HepG2 (cell line): ENCODE results near the gene NDC80. TPM values are rescaled to one million over a fixed set of nuclear protein-coding genes. Genes with fewer than 3 reads are reported as not detected.
A peak's percentile ranks its signal among the peaks of the same experiment; 100 is the strongest.

Experiments used
- DNMT3B ChIP-seq: conservative IDR thresholded peaks from 2 replicates; pipeline ENCODE4 v1.6.1; 2016; ENCODE audit warnings: missing biosample characterization, control low read depth
- EHMT2 ChIP-seq: fragments of 200-600 bp; sonication (generic); IDR thresholded peaks from 2 replicates; pipeline ENCODE4 v1.7.0; 2017; ENCODE audit warnings: antibody characterized with exemption, low read depth, low read length, borderline replicate concordance
- ESRRA ChIP-seq: sonication (generic); formaldehyde crosslinking; IDR thresholded peaks from 2 replicates; pipeline ENCODE4 v1.5.1; 2020; ENCODE audit warnings: mild to moderate bottlenecking, low read depth, missing genetic modification reagents
- MTF1 ChIP-seq: sonication (generic); formaldehyde crosslinking; IDR thresholded peaks from 2 replicates; pipeline ENCODE4 v1.5.0; 2020; ENCODE audit warnings: missing genetic modification reagents
- MZF1 ChIP-seq: sonication (generic); formaldehyde crosslinking; IDR thresholded peaks from 2 replicates; pipeline ENCODE4 v1.8.1; 2023; ENCODE audit warnings: mild to moderate bottlenecking, missing genetic modification reagents, borderline replicate concordance
- PAWR ChIP-seq: sonication (generic); formaldehyde crosslinking; IDR thresholded peaks from 2 replicates; pipeline ENCODE4 v1.4.0; 2020; ENCODE audit warnings: missing genetic modification reagents, mild to moderate bottlenecking, borderline replicate concordance
- RORA ChIP-seq: sonication (generic); formaldehyde crosslinking; IDR thresholded peaks from 2 replicates; pipeline ENCODE4 v1.5.0; 2020; ENCODE audit warnings: mild to moderate bottlenecking, missing genetic modification reagents, moderate library complexity
- SIN3B ChIP-seq: fragments of 150-350 bp; IDR thresholded peaks from 2 replicates; pipeline ENCODE4 v1.6.1; 2014; ENCODE audit warnings: low read length
- SMAD1 ChIP-seq: sonication (generic); formaldehyde crosslinking; IDR thresholded peaks from 2 replicates; pipeline ENCODE4 v1.4.0; 2020; ENCODE audit warnings: missing genetic modification reagents, low read depth, mild to moderate bottlenecking, borderline replicate concordance
- SMC3 ChIP-seq: IDR thresholded peaks from 2 replicates; pipeline ENCODE4 v1.6.1; 2011; ENCODE audit warnings: low read length, improper control_type of control experiment
- TCF12 ChIP-seq, 2 experiments: fragments of 450-650 bp in 1 of 2; sonication (generic) in 1 of 2; formaldehyde crosslinking in 1 of 2; IDR thresholded peaks; 2 replicates each; pipeline versions ENCODE4 v1.6.1 to v1.8.0; 2017 to 2022; ENCODE audit warnings: antibody characterized with exemption in 1 of 2, mild to moderate bottlenecking in 1 of 2, missing genetic modification reagents in 1 of 2, moderate library complexity in 1 of 2
- THAP8 ChIP-seq: sonication (generic); formaldehyde crosslinking; IDR thresholded peaks from 2 replicates; pipeline ENCODE4 v1.5.1; 2020; ENCODE audit warnings: missing genetic modification reagents, mild to moderate bottlenecking, borderline replicate concordance
- ZNF12 ChIP-seq: sonication (generic); formaldehyde crosslinking; IDR thresholded peaks from 2 replicates; pipeline ENCODE4 v1.5.0; 2020; ENCODE audit warnings: missing genetic modification reagents
- ZNF430 ChIP-seq: sonication (generic); formaldehyde crosslinking; IDR thresholded peaks from 2 replicates; pipeline ENCODE4 v1.9.0; 2021; ENCODE audit warnings: mild to moderate bottlenecking, missing genetic modification reagents
- ZNF556 ChIP-seq: sonication (generic); formaldehyde crosslinking; IDR thresholded peaks from 2 replicates; pipeline ENCODE4 v1.4.0; 2020; ENCODE audit warnings: mild to moderate bottlenecking, missing genetic modification reagents, borderline replicate concordance
- ZNF703 ChIP-seq: sonication (generic); formaldehyde crosslinking; IDR thresholded peaks from 2 replicates; pipeline ENCODE4 v1.5.1; 2020; ENCODE audit warnings: missing genetic modification reagents, mild to moderate bottlenecking, moderate library complexity, borderline replicate concordance
- ZNF775 ChIP-seq: sonication (generic); formaldehyde crosslinking; IDR thresholded peaks from 2 replicates; pipeline ENCODE4 v1.4.0; 2020; ENCODE audit warnings: missing genetic modification reagents, mild to moderate bottlenecking, moderate library complexity, borderline replicate concordance
- ZNF800 ChIP-seq: sonication (generic); formaldehyde crosslinking; IDR thresholded peaks from 2 replicates; pipeline ENCODE4 v1.4.0; 2020; ENCODE audit warnings: missing genetic modification reagents
- ZNF878 ChIP-seq: sonication (generic); formaldehyde crosslinking; IDR thresholded peaks from 2 replicates; pipeline ENCODE4 v1.8.1; 2023; ENCODE audit warnings: mild to moderate bottlenecking, missing genetic modification reagents, moderate library complexity
- polyA plus RNA-seq, 8 experiments: library from polyadenylated mRNA; depleted of rRNA in 3 of 8; stranded (reverse) in 7 of 8; unstranded in 1 of 8; fragments of >200 nt; fragmentation: Illumina TruSeq in 4 of 8; extraction: Trizol in 4 of 8; gene quantifications; 2 replicates each; pipeline versions ENCODE4 v1.2.1 to v1.2.3, GENCODE V29; 2011 to 2016; ENCODE audit warnings: low read depth in 4 of 8, missing spikeins in 1 of 8, mixed read lengths in 1 of 8; ENCODE audit not compliant: insufficient read depth in 1 of 8
- total RNA-seq, 5 experiments: library from RNA; depleted of rRNA; stranded (reverse); fragments of >200 nt; fragmentation: Illumina TruSeq; extraction: Trizol; gene quantifications; 2 replicates each; pipeline ENCODE4 v1.2.3, GENCODE V29; 2016; ENCODE audit warnings: low read depth in 1 of 5
- TF ChIP-seq, protein P1 (sequence below): sonication (generic); formaldehyde crosslinking; IDR thresholded peaks from 2 replicates; pipeline ENCODE4 v1.4.0; 2020; ENCODE audit warnings: missing genetic modification reagents, borderline replicate concordance
- TF ChIP-seq, protein P2 (sequence below): sonication (generic); formaldehyde crosslinking; IDR thresholded peaks from 2 replicates; pipeline ENCODE4 v1.8.1; 2023; ENCODE audit warnings: mild to moderate bottlenecking, missing genetic modification reagents

NDC80 gene
- total and polyA plus RNA-seq, 2 of the 13 experiments (the other 11 are each of a cell fraction or from before 2014, with no cell fraction given): 9.6 to 33.0 TPM

DNA sequence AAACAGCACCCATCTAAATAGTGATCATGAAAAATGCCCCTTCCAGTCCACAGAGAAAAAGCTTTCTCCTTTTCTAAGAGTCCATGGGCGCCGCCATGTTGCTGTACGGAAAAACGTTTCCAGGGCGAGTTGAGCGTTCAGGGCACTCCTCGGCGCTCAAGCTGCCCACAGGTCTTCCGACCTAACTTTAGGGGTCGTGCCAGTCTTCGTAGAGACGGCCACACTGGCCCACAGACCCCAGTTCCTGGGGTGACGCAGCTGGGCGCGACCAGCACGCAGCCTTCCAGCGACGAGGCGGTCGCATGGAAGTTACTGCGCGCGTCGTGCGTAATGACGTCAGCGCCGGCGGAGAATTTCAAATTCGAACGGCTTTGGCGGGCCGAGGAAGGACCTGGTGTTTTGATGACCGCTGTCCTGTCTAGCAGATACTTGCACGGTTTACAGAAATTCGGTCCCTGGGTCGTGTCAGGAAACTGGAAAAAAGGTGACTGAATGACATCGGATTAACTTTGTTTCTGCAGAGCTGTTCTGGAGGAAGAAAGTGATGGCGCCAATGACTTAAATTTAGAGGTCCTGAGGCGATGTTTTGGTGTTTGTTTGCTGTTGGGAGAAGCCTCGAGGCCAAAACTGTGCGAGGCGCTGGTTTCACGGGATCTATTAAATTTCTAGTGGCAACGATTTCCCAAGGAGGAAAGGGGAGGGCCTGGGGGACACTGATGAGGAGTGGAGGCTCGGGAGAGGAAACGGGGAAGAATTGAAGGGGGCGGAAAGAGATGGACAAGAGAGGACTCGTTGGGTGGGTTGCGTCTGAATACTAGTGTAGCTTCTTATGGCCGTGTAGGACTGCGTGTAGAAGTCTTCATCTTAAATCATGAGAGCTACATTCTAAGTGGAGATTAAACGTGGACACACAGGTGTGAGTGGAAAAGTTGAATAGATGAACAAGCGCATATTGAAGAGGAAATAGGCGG, at the start of gene NDC80, which contains the start of gene METTL4 (continued):
- TF ChIP-seq, protein P1, sequence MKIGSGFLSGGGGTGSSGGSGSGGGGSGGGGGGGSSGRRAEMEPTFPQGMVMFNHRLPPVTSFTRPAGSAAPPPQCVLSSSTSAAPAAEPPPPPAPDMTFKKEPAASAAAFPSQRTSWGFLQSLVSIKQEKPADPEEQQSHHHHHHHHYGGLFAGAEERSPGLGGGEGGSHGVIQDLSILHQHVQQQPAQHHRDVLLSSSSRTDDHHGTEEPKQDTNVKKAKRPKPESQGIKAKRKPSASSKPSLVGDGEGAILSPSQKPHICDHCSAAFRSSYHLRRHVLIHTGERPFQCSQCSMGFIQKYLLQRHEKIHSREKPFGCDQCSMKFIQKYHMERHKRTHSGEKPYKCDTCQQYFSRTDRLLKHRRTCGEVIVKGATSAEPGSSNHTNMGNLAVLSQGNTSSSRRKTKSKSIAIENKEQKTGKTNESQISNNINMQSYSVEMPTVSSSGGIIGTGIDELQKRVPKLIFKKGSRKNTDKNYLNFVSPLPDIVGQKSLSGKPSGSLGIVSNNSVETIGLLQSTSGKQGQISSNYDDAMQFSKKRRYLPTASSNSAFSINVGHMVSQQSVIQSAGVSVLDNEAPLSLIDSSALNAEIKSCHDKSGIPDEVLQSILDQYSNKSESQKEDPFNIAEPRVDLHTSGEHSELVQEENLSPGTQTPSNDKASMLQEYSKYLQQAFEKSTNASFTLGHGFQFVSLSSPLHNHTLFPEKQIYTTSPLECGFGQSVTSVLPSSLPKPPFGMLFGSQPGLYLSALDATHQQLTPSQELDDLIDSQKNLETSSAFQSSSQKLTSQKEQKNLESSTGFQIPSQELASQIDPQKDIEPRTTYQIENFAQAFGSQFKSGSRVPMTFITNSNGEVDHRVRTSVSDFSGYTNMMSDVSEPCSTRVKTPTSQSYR: no peak
- TF ChIP-seq ZNF775 (CRISPR knock-in tag) (no peak), ESRRA (no peak; the same call in 1 of the 2 replicates), SMAD1 (CRISPR knock-in tag) (no peak), TCF12 (IDR thresholded peaks at IDR 0.05) (no peak), TCF12 (CRISPR knock-in tag; IDR thresholded peaks at IDR 0.05) (no peak), PAWR (CRISPR knock-in tag) (no peak), ZNF703 (CRISPR knock-in tag) (peak; percentile 73; the same call in 1 of the 2 replicates), DNMT3B (no peak), SIN3B (peak; percentile 97), ZNF12 (CRISPR knock-in tag) (no peak), ZNF878 (peak; percentile 98), ZNF556 (CRISPR knock-in tag) (no peak), MTF1 (CRISPR knock-in tag) (0 out of 2 replicates have a peak, but pooled peaks have one; percentile 17), EHMT2 (no peak), THAP8 (CRISPR knock-in tag) (no peak), ZNF430 (CRISPR knock-in tag) (peak; percentile 65; the same call in 1 of the 2 replicates), MZF1 (CRISPR knock-in tag) (no peak), ZNF800 (CRISPR knock-in tag) (0 out of 2 replicates have a peak, but pooled peaks have one; percentile 30), RORA (CRISPR knock-in tag) (no peak), SMC3 (no peak)
- TF ChIP-seq, protein P2, sequence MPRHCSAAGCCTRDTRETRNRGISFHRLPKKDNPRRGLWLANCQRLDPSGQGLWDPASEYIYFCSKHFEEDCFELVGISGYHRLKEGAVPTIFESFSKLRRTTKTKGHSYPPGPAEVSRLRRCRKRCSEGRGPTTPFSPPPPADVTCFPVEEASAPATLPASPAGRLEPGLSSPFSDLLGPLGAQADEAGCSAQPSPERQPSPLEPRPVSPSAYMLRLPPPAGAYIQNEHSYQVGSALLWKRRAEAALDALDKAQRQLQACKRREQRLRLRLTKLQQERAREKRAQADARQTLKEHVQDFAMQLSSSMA (CRISPR knock-in tag): peak; percentile 83; the same call in 1 of the 2 replicates
